GM21367 (cell line): Measurements from ENCODE around the gene BROX.
"Not testable (repeated sequence)": the region's sequence is repeated elsewhere in the genome, so short reads cannot be mapped to it uniquely, and the experiment has no call there.

Experiments
- ATAC-seq: cut with Tn5 transposase; IDR thresholded peaks from one replicate; pipeline ENCODE4 v1.9.1; 2021; ENCODE audit not compliant: unreplicated experiment

The BROX gene

DNA sequence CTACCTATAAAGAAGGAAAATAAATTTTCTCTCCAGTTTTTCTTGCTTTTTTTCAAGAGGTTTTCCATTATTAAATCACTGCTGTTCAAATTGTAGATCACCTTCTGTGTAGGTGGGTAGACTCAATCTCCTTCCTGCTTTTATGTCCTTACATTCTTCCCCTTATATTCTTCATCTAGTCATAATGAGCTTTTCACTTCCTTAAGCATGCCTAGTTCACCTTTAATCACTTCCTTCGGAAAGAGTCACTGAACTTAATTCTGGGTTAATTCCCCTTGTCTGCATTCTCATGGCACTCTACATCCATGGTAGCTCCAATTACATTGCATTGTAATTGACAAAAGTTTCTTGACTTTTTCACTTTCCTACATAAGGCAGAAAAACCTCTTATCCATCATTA lies 18.5 kb downstream of the BROX start:
- ATAC-seq: no peak

GRCh38 chr1:222732216-222733159 lies 20.1 kb downstream of the BROX start:
- ATAC-seq: peak; percentile 98

DNA sequence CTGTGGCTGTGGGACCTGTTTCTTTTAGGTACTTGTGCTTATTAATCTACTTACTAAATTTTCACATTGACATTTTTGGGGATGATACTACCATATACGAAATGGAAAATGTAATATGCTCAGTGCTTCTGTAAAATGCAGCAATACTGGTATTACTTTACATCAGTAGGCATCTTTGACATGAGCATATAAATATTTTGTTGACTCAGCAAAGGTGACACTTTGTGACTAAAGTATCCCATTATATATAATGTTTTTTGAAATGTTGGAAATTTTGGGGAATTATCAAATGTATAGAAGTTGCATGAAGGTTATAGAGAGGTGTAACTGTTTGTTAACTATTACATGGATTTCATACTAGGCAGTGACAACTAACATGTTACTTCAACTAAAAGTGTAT lies 22.4 kb downstream of the BROX start:
- no peak for ATAC-seq

- ATAC-seq: no peak
These were observed 24.1 kb downstream of the BROX start for GRCh38 chr1:222736470-222736869.

- no peak for ATAC-seq
These were observed 24.6 kb downstream of the BROX start, which contains the start of gene FAM177B for GRCh38 chr1:222736972-222737371. Gene FAM177B (plus strand): TSS chr1:222737202. CDS start chr1:222746546, 9,344 bp downstream.

GRCh38 chr1:222739465-222739864 lies 27.1 kb downstream of the BROX start:
- no peak for ATAC-seq

- no peak for ATAC-seq
These were observed 27.6 kb downstream of the BROX start for GRCh38 chr1:222739929-222740328.

DNA sequence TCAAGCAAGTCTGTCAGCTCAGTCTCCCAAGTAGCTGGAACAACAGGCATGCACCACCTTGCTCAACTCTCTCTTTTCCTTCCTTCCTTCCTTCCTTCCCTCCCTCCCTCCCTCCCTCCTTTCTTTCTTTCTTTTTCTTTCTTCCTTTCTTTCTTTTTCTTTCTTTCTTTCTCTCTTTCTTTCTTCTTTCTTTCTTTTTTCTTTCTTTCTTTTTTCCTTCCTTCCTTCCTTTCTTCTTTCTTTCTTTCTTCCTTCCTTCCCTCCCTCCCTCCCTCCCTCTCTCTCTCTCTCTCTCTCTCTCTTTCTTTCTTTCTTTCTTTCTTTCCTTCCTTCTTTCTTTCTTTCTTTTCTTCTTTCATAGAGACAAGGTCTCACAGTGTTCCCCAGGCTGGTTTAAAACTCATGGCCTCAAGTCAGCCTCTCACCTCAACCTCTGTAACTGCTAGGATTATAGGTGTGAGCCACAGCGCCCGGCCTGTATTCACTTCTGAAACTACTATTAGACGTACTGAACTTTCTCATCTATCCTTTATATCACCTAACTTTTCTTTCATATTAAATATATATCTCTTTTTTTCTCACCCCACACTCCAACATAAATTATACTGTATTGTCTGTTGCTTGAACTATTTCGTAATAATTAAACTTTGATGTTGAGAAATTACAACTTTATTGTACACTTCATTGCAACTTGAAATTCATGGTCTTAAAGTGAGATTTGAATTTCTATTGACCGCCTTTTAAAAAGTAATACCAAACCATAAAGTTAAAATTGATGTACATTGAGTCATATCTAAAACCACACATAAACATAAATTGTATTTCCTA lies 29.5 kb downstream of the BROX start:
- not testable (repeated sequence) for ATAC-seq

- ATAC-seq: no peak
These were observed 37.6 kb downstream of the BROX start for GRCh38 chr1:222749927-222750326.

GRCh38 chr1:222750651-222751050 lies 38.3 kb downstream of the BROX start:
- peak; percentile 92 for ATAC-seq

- ATAC-seq: no peak
These were observed 38.9 kb downstream of the BROX start for GRCh38 chr1:222751255-222751654.

- no peak for ATAC-seq
These were observed 42.2 kb downstream of the BROX start for GRCh38 chr1:222754366-222755139.

GRCh38 chr1:222757646-222758268 lies 45.4 kb downstream of the BROX start:
- ATAC-seq: no peak

DNA sequence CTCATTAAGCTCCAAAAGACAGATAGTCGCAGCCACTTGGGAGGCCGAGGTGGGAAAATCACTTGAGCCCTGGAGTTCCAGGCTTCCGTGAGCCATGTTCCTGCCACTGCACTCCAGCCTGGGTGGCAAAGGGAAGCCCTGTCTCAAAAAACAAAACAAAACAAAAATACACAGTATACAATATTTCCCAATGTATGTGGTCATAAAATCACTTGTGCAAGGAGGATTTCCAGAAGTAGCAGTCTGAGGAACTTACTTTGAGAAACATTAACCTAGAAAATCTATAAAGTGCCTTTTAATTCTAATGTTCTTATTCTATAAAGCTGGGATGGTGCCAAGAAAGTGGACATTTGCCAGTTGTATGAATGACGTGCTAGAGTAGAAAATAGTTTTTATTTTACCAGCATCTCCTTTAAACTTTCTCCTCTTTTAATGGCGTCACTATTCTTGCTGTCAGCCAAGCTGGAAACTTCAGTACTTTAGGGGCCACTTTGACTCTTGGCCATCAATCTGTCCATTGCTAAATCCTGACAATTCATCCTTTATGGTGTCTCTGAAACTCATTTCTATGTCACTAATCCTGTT lies 47.2 kb downstream of the BROX start:
- ATAC-seq: no peak

GRCh38 chr1:222761083-222761482 lies 48.7 kb downstream of the BROX start:
- no peak for ATAC-seq

- not testable (repeated sequence) for ATAC-seq
These were observed 49.8 kb downstream of the BROX start for GRCh38 chr1:222762178-222762577.

- ATAC-seq: no peak
These were observed 54.8 kb downstream of the BROX start for GRCh38 chr1:222767152-222767571.

DNA sequence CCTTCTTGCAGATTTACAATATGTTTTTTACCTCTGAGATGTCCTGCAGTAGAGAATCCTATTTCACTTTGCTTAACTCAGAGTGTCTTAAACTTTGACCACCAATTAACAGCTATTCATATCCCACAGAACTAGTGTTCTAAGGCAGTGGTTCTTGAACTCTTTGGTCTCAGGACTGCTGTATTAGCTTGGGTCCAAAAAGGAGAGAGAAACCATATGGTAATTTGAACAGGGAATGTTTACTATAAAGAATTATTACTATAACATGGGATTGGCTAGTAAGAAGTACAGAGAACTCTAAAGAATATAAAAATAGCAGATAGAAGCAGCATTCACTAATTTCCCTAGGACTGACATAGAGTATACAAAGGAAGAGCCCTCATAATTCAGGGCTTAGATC lies 56.2 kb downstream of the BROX start:
- ATAC-seq: no peak

DNA sequence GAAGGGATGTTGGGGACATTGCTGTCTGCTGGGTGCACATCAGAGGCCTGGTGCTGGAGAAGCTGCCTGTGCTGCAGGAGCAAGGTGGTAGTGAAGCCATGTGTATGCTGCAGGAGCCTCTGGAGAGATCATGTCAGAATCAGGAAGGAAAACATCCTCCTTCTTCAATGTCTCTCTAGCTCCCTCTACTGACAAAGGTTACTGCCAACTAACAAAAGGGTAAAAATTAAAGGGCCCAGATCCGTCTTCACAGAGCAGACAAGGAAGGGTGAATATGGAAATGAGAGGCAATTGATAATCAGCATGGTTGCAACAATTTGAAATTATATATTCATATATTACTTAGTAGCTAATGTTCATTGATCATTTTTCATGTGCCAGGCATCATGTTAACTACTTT lies 56.8 kb downstream of the BROX start:
- ATAC-seq: no peak

GRCh38 chr1:222769971-222770620 lies 57.7 kb downstream of the BROX start:
- ATAC-seq: no peak
